ENCODE measurements around the gene INAVA.

INAVA gene

GRCh38 chr1:200894712-200895442 lies at the start of gene INAVA:
TSS of gene INAVA (plus strand) at chr1:200894900. CDS start at chr1:200898401, 3,501 bp downstream.
- Mint-ChIP-seq H3K27ac (no peak within 1 kb of the TSS), H3K36me3 (ENCODE audit: low read depth) (peaks cover 3% of the 10 kb centered on the region), H3K4me1 (ENCODE audit: low read depth) (peaks cover 6% of the 10 kb centered on the region), H3K9me3 (no peaks in the 10 kb centered on the region), H3K4me3 (no peak within 1 kb of the TSS), H3K27me3 (ENCODE audit: low read depth) (peaks cover 77% of the 10 kb centered on the region)

- Mint-ChIP-seq H3K4me3 (no peak overlapping the region), H3K36me3 (ENCODE audit: low read depth) (no peaks in the 10 kb centered on the region), H3K4me1 (ENCODE audit: low read depth) (no peaks in the 10 kb centered on the region), H3K9me3 (no peaks in the 10 kb centered on the region), H3K27ac (no peak overlapping the region), H3K27me3 (ENCODE audit: low read depth) (peaks cover 16% of the 10 kb centered on the region)
Measured at GRCh38 chr1:200845360-200845759, 49.3 kb upstream of the INAVA start.

GRCh38 chr1:200846398-200846797 lies 48.3 kb upstream of the INAVA start:
- H3K27me3 Mint-ChIP-seq (ENCODE audit: low read depth), result peaks cover 18% of the 10 kb centered on the region
- H3K4me3 Mint-ChIP-seq, result no peak overlapping the region
- H3K36me3 Mint-ChIP-seq (ENCODE audit: low read depth), result no peaks in the 10 kb centered on the region
- no peaks in the 10 kb centered on the region for H3K9me3 Mint-ChIP-seq
- no peaks in the 10 kb centered on the region for H3K4me1 Mint-ChIP-seq (ENCODE audit: low read depth)
- H3K27ac Mint-ChIP-seq, result no peak overlapping the region

GRCh38 chr1:200849430-200849829 lies 45.3 kb upstream of the INAVA start:
- peaks cover 21% of the 10 kb centered on the region for H3K27me3 Mint-ChIP-seq (ENCODE audit: low read depth)
- H3K4me1 Mint-ChIP-seq (ENCODE audit: low read depth), result no peaks in the 10 kb centered on the region
- no peaks in the 10 kb centered on the region for H3K36me3 Mint-ChIP-seq (ENCODE audit: low read depth)
- no peaks in the 10 kb centered on the region for H3K9me3 Mint-ChIP-seq
- H3K4me3 Mint-ChIP-seq, result no peak overlapping the region
- no peak overlapping the region for H3K27ac Mint-ChIP-seq

GRCh38 chr1:200850554-200850953 lies 44.1 kb upstream of the INAVA start:
- no peaks in the 10 kb centered on the region for H3K4me1 Mint-ChIP-seq (ENCODE audit: low read depth)
- H3K27me3 Mint-ChIP-seq (ENCODE audit: low read depth), result peaks cover 21% of the 10 kb centered on the region
- no peak overlapping the region for H3K4me3 Mint-ChIP-seq
- H3K27ac Mint-ChIP-seq, result no peak overlapping the region
- H3K9me3 Mint-ChIP-seq, result no peaks in the 10 kb centered on the region
- no peaks in the 10 kb centered on the region for H3K36me3 Mint-ChIP-seq (ENCODE audit: low read depth)

- H3K4me1 Mint-ChIP-seq (ENCODE audit: low read depth), result no peaks in the 10 kb centered on the region
- no peak overlapping the region for H3K27ac Mint-ChIP-seq
- no peaks in the 10 kb centered on the region for H3K9me3 Mint-ChIP-seq
- H3K4me3 Mint-ChIP-seq, result no peak overlapping the region
- H3K27me3 Mint-ChIP-seq (ENCODE audit: low read depth), result no peaks in the 10 kb centered on the region
- H3K36me3 Mint-ChIP-seq (ENCODE audit: low read depth), result no peaks in the 10 kb centered on the region
Measured at GRCh38 chr1:200856716-200857357, 37.9 kb upstream of the INAVA start.

- H3K27ac Mint-ChIP-seq, result no peak overlapping the region
- H3K36me3 Mint-ChIP-seq (ENCODE audit: low read depth), result no peaks in the 10 kb centered on the region
- no peaks in the 10 kb centered on the region for H3K27me3 Mint-ChIP-seq (ENCODE audit: low read depth)
- H3K4me1 Mint-ChIP-seq (ENCODE audit: low read depth), result peaks cover 6% of the 10 kb centered on the region
- no peaks in the 10 kb centered on the region for H3K9me3 Mint-ChIP-seq
- no peak overlapping the region for H3K4me3 Mint-ChIP-seq
Measured at GRCh38 chr1:200857804-200858203, 36.9 kb upstream of the INAVA start.

- Mint-ChIP-seq H3K36me3 (ENCODE audit: low read depth) (no peaks in the 10 kb centered on the region), H3K27me3 (ENCODE audit: low read depth) (peaks cover 23% of the 10 kb centered on the region), H3K4me1 (ENCODE audit: low read depth) (peaks cover 18% of the 10 kb centered on the region), H3K27ac (no peak overlapping the region), H3K9me3 (no peaks in the 10 kb centered on the region), H3K4me3 (no peak overlapping the region)
Measured at GRCh38 chr1:200861937-200862647, 32.6 kb upstream of the INAVA start.

- Mint-ChIP-seq H3K4me3 (no peak overlapping the region), H3K27me3 (ENCODE audit: low read depth) (peaks cover 30% of the 10 kb centered on the region), H3K27ac (no peak overlapping the region), H3K4me1 (ENCODE audit: low read depth) (peaks cover 22% of the 10 kb centered on the region), H3K9me3 (no peaks in the 10 kb centered on the region), H3K36me3 (ENCODE audit: low read depth) (no peaks in the 10 kb centered on the region)
Measured at GRCh38 chr1:200862713-200863415, 31.8 kb upstream of the INAVA start.

GRCh38 chr1:200866116-200866515 lies 28.6 kb upstream of the INAVA start:
- Mint-ChIP-seq H3K4me1 (ENCODE audit: low read depth) (peaks cover 22% of the 10 kb centered on the region), H3K27me3 (ENCODE audit: low read depth) (peaks cover 41% of the 10 kb centered on the region), H3K36me3 (ENCODE audit: low read depth) (no peaks in the 10 kb centered on the region), H3K9me3 (no peaks in the 10 kb centered on the region), H3K27ac (no peak overlapping the region), H3K4me3 (no peak overlapping the region)

- Mint-ChIP-seq H3K9me3 (no peaks in the 10 kb centered on the region), H3K27me3 (ENCODE audit: low read depth) (peaks cover 45% of the 10 kb centered on the region), H3K36me3 (ENCODE audit: low read depth) (no peaks in the 10 kb centered on the region), H3K4me1 (ENCODE audit: low read depth) (peaks cover 22% of the 10 kb centered on the region), H3K27ac (no peak overlapping the region), H3K4me3 (no peak overlapping the region)
Measured at GRCh38 chr1:200866521-200866920, 28.2 kb upstream of the INAVA start.

GRCh38 chr1:200867018-200867811 lies 27.5 kb upstream of the INAVA start:
- peaks cover 52% of the 10 kb centered on the region for H3K27me3 Mint-ChIP-seq (ENCODE audit: low read depth)

GRCh38 chr1:200869376-200869752 lies 25.3 kb upstream of the INAVA start:
- Mint-ChIP-seq H3K27ac (no peak overlapping the region), H3K36me3 (ENCODE audit: low read depth) (no peaks in the 10 kb centered on the region), H3K4me1 (ENCODE audit: low read depth) (peaks cover 16% of the 10 kb centered on the region), H3K9me3 (no peaks in the 10 kb centered on the region), H3K4me3 (no peak overlapping the region), H3K27me3 (ENCODE audit: low read depth) (peaks cover 56% of the 10 kb centered on the region)

More at GRCh38 chr1:200867018-200867811, 27.5 kb upstream of the INAVA start:
- Mint-ChIP-seq H3K4me3 (no peak overlapping the region), H3K27ac (no peak overlapping the region), H3K9me3 (no peaks in the 10 kb centered on the region), H3K36me3 (ENCODE audit: low read depth) (no peaks in the 10 kb centered on the region), H3K4me1 (ENCODE audit: low read depth) (peaks cover 19% of the 10 kb centered on the region)

Measured in T-helper 1 cell treated with Interleukin-12 subunit alpha and Interleukin-12 subunit beta and Interleukin-4 antibody, amounts not matched to agents 30 μg/mL and 1 μg/mL, for 36 hours (primary cell).